ENCODE data around the gene RUNX2.

Gene RUNX2

DNA sequence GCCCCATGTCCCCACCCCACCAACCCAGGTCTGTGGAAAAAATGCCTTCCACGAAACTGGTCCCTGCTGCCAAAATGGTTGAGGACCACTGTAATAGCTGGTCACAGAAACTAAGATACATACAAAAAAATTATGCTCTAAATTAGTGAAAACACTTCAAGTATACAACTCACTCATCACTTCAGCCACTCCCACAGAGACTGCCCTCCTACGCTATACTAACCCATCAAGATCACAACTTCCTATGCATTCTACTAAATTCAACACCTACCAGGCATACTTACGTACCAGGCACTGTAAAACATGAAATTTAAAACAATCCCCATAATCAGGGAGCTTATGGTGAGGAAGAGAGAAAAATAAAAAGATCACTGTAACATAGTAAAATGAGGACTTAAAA lies 22.9 kb downstream of the RUNX2 start:
- Histone ChIP-seq H3K36me3 (ENCODE audit: control insufficient read depth in 1 of 2, insufficient read depth in 2 of 2, low read length in 2 of 2) (no peaks in the 10 kb centered on the region), H3K27ac (ENCODE audit: low read depth, low read length) (no peak overlapping the region), H3K9me3 (ENCODE audit: control insufficient read depth in 1 of 2, low read length in 2 of 2) (no peaks in the 10 kb centered on the region), H3K4me3 (ENCODE audit: low read depth in 1 of 2, low read length in 2 of 2) (no peak overlapping the region), H3K9ac (ENCODE audit: low read depth in 1 of 2, low read length in 2 of 2) (no peak overlapping the region), H3K27me3 (ENCODE audit: control insufficient read depth in 1 of 2, insufficient read depth in 2 of 2, low read length in 2 of 2) (no peaks in the 10 kb centered on the region), H3K4me1 (ENCODE audit: control insufficient read depth in 1 of 2, insufficient read depth in 2 of 2, low read length in 2 of 2) (no peaks in the 10 kb centered on the region)

DNA sequence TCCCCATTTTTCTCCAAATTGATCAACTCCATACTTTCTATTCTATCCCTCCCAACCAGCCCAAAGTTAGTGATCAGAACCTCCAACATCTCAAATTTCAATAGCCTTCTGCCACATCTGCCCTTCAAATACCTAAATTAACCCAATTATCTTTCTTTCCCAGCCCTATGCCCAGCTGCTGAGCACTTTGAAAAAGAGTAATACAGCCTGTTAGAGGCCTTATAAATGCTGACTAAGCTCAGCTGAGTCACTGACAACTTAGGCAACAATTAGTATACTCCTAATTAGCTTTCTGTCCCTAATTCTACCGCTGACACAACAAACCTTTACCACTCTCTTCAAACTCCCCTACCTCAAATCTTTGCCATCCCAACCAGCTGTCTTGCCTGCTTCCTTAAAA lies 23.5 kb downstream of the RUNX2 start:
- Histone ChIP-seq H3K36me3 (ENCODE audit: control insufficient read depth in 1 of 2, insufficient read depth in 2 of 2, low read length in 2 of 2) (no peaks in the 10 kb centered on the region), H3K27me3 (ENCODE audit: control insufficient read depth in 1 of 2, insufficient read depth in 2 of 2, low read length in 2 of 2) (no peaks in the 10 kb centered on the region), H3K9ac (ENCODE audit: low read depth in 1 of 2, low read length in 2 of 2) (no peak overlapping the region), H3K27ac (ENCODE audit: low read depth, low read length) (no peak overlapping the region), H3K4me1 (ENCODE audit: control insufficient read depth in 1 of 2, insufficient read depth in 2 of 2, low read length in 2 of 2) (no peaks in the 10 kb centered on the region), H3K4me3 (ENCODE audit: low read depth in 1 of 2, low read length in 2 of 2) (no peak overlapping the region), H3K9me3 (ENCODE audit: control insufficient read depth in 1 of 2, low read length in 2 of 2) (no peaks in the 10 kb centered on the region)

DNA sequence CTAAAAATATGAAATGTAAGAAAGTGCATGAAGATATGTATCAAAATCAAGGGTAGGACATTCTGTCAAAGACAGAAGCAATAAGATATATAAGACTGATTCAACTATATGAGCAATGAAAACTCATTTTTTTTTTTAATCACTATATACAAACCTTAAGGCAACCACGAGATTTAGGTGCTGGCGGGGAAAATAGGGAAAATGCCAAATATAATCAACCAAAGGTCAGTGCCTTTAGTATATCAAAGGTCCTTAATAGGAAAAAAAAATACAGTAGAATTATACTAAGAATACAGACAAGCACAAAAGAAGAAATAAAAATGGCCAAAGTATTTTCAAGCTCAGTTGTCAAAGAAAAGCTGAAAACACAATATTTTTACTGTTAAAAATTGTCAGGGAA lies 25.5 kb downstream of the RUNX2 start:
- Histone ChIP-seq H3K9ac (ENCODE audit: low read depth in 1 of 2, low read length in 2 of 2) (no peak overlapping the region), H3K36me3 (ENCODE audit: control insufficient read depth in 1 of 2, insufficient read depth in 2 of 2, low read length in 2 of 2) (no peaks in the 10 kb centered on the region), H3K27ac (ENCODE audit: low read depth, low read length) (no peak overlapping the region), H3K9me3 (ENCODE audit: control insufficient read depth in 1 of 2, low read length in 2 of 2) (no peaks in the 10 kb centered on the region), H3K4me1 (ENCODE audit: control insufficient read depth in 1 of 2, insufficient read depth in 2 of 2, low read length in 2 of 2) (no peaks in the 10 kb centered on the region), H3K4me3 (ENCODE audit: low read depth in 1 of 2, low read length in 2 of 2) (no peak overlapping the region), H3K27me3 (ENCODE audit: control insufficient read depth in 1 of 2, insufficient read depth in 2 of 2, low read length in 2 of 2) (no peaks in the 10 kb centered on the region)

DNA sequence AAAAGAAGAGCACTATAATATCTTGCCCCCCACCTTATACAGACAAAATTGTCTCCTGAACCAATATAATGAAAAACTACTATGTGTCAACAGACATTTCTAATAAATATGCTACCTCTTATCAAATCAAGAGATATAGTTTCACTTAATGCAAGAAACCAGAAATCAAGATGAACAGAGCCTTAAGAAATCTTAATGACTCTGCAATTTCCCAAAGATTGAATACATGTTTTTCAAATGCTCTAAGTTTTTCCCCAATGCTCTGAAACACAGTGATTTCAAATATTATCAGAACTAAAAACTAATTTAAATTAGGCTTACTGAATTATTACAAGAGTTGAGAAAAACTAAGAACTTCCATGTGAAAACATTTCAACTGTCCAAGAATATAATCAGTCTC lies 36.3 kb downstream of the RUNX2 start:
- no peaks in the 10 kb centered on the region for H3K9me3 ChIP-seq (ENCODE audit: control insufficient read depth in 1 of 2, low read length in 2 of 2)
- no peak overlapping the region for H3K9ac ChIP-seq (ENCODE audit: low read depth in 1 of 2, low read length in 2 of 2)
- H3K4me3 ChIP-seq (ENCODE audit: low read depth in 1 of 2, low read length in 2 of 2): no peak overlapping the region
- peaks cover 0 to 2% of the 10 kb centered on the region in 2 donors for H3K4me1 ChIP-seq (ENCODE audit: control insufficient read depth in 1 of 2, insufficient read depth in 2 of 2, low read length in 2 of 2)
- no peaks in the 10 kb centered on the region for H3K36me3 ChIP-seq (ENCODE audit: control insufficient read depth in 1 of 2, insufficient read depth in 2 of 2, low read length in 2 of 2)
- H3K27ac ChIP-seq (ENCODE audit: low read depth, low read length): no peak overlapping the region
- no peaks in the 10 kb centered on the region for H3K27me3 ChIP-seq (ENCODE audit: control insufficient read depth in 1 of 2, insufficient read depth in 2 of 2, low read length in 2 of 2)

DNA sequence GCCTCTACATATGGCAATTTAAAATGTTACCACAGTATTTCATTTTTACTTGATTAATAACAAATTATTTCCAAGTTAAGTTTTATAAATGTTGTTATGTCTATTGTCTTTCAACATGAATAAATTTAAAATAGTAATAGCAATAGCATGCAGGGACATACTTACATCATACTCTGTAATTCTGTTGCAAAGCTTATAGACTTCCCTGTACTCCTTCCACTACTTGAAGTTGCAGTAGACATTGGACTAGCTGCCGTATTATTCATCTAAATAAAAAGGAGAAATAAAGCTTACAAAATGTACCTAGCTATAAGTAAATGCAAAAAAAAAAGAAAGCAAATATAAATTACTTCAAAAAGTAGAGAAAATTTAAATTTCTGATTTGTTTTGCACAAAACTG lies 36.9 kb downstream of the RUNX2 start:
- no peaks in the 10 kb centered on the region for H3K36me3 ChIP-seq (ENCODE audit: control insufficient read depth in 1 of 2, insufficient read depth in 2 of 2, low read length in 2 of 2)
- H3K27ac ChIP-seq (ENCODE audit: low read depth, low read length): no peak overlapping the region
- H3K4me3 ChIP-seq (ENCODE audit: low read depth in 1 of 2, low read length in 2 of 2): no peak overlapping the region
- H3K9ac ChIP-seq (ENCODE audit: low read depth in 1 of 2, low read length in 2 of 2): no peak overlapping the region
- peaks cover 0 to 4% of the 10 kb centered on the region in 2 donors for H3K4me1 ChIP-seq (ENCODE audit: control insufficient read depth in 1 of 2, insufficient read depth in 2 of 2, low read length in 2 of 2)
- no peaks in the 10 kb centered on the region for H3K27me3 ChIP-seq (ENCODE audit: control insufficient read depth in 1 of 2, insufficient read depth in 2 of 2, low read length in 2 of 2)
- no peaks in the 10 kb centered on the region for H3K9me3 ChIP-seq (ENCODE audit: control insufficient read depth in 1 of 2, low read length in 2 of 2)

GRCh38 chr6:45366534-45366933 lies 38.4 kb downstream of the RUNX2 start:
- Histone ChIP-seq H3K27ac (ENCODE audit: low read depth, low read length) (no peak overlapping the region), H3K9me3 (ENCODE audit: control insufficient read depth in 1 of 2, low read length in 2 of 2) (no peaks in the 10 kb centered on the region), H3K4me3 (ENCODE audit: low read depth in 1 of 2, low read length in 2 of 2) (no peak overlapping the region), H3K36me3 (ENCODE audit: control insufficient read depth in 1 of 2, insufficient read depth in 2 of 2, low read length in 2 of 2) (no peaks in the 10 kb centered on the region), H3K9ac (ENCODE audit: low read depth in 1 of 2, low read length in 2 of 2) (no peak overlapping the region), H3K27me3 (ENCODE audit: control insufficient read depth in 1 of 2, insufficient read depth in 2 of 2, low read length in 2 of 2) (no peaks in the 10 kb centered on the region), H3K4me1 (ENCODE audit: control insufficient read depth in 1 of 2, insufficient read depth in 2 of 2, low read length in 2 of 2) (peaks cover 10 to 12% of the 10 kb centered on the region in 2 donors)

DNA sequence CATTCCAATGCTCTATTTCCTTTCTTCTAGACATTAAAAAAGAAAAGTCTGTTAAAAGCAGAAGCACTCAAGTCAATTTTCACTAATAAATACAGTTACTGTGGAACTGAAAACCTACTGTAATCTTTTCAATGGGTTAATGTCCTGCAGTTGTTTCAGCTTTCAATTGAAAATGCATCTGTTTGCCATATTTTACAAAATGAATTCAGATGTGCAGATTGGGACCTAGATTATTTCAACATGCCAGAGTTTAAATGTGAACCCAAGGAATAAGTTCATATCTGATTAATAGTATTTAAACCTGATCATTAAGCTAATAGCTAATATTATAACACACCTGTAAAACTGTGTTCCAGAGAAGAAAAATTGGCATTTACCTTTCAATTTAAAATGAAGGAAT lies 39.9 kb downstream of the RUNX2 start:
- Histone ChIP-seq H3K4me3 (ENCODE audit: low read depth in 1 of 2, low read length in 2 of 2) (no peak overlapping the region), H3K27me3 (ENCODE audit: control insufficient read depth in 1 of 2, insufficient read depth in 2 of 2, low read length in 2 of 2) (no peaks in the 10 kb centered on the region), H3K4me1 (ENCODE audit: control insufficient read depth in 1 of 2, insufficient read depth in 2 of 2, low read length in 2 of 2) (peaks cover 15 to 16% of the 10 kb centered on the region in 2 donors), H3K27ac (ENCODE audit: low read depth, low read length) (no peak overlapping the region), H3K9ac (ENCODE audit: low read depth in 1 of 2, low read length in 2 of 2) (no peak overlapping the region), H3K9me3 (ENCODE audit: control insufficient read depth in 1 of 2, low read length in 2 of 2) (no peaks in the 10 kb centered on the region), H3K36me3 (ENCODE audit: control insufficient read depth in 1 of 2, insufficient read depth in 2 of 2, low read length in 2 of 2) (no peaks in the 10 kb centered on the region)

DNA sequence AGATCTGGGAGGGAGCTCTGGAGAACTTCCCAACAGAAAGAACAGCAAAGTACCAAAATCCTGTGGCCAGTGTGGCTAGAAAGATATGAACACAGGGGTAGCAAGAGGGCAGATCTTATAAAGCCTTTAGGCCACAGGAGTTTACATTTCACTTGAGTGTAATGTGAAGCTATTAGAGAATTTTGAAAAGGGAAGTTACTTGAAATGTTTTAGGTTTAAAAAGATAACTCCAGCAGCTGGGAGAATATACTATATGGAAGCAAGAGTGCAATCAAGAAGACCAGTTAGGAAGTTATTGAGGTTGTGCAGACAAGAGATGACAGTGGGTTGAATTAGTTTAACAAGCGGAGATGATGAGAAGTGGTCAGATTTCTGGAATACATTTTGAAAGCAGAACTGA lies 41.7 kb downstream of the RUNX2 start:
- H3K4me1 ChIP-seq (ENCODE audit: control insufficient read depth in 1 of 2, insufficient read depth in 2 of 2, low read length in 2 of 2): peaks cover 15 to 16% of the 10 kb centered on the region in 2 donors
- no peaks in the 10 kb centered on the region for H3K27me3 ChIP-seq (ENCODE audit: control insufficient read depth in 1 of 2, insufficient read depth in 2 of 2, low read length in 2 of 2)
- H3K27ac ChIP-seq (ENCODE audit: low read depth, low read length): no peak overlapping the region
- no peaks in the 10 kb centered on the region for H3K9me3 ChIP-seq (ENCODE audit: control insufficient read depth in 1 of 2, low read length in 2 of 2)
- no peaks in the 10 kb centered on the region for H3K36me3 ChIP-seq (ENCODE audit: control insufficient read depth in 1 of 2, insufficient read depth in 2 of 2, low read length in 2 of 2)
- H3K9ac ChIP-seq (ENCODE audit: low read depth in 1 of 2, low read length in 2 of 2): no peak overlapping the region
- no peak overlapping the region for H3K4me3 ChIP-seq (ENCODE audit: low read depth in 1 of 2, low read length in 2 of 2)

GRCh38 chr6:45371924-45372573 lies 43.9 kb downstream of the RUNX2 start:
- H3K27me3 ChIP-seq (ENCODE audit: control insufficient read depth in 1 of 2, insufficient read depth in 2 of 2, low read length in 2 of 2): no peaks in the 10 kb centered on the region
- no peak overlapping the region for H3K27ac ChIP-seq (ENCODE audit: low read depth, low read length)
- H3K9ac ChIP-seq (ENCODE audit: low read depth in 1 of 2, low read length in 2 of 2): no peak overlapping the region
- H3K4me3 ChIP-seq (ENCODE audit: low read depth in 1 of 2, low read length in 2 of 2): no peak overlapping the region
- H3K4me1 ChIP-seq (ENCODE audit: control insufficient read depth in 1 of 2, insufficient read depth in 2 of 2, low read length in 2 of 2): peaks cover 23 to 25% of the 10 kb centered on the region in 2 donors
- no peaks in the 10 kb centered on the region for H3K36me3 ChIP-seq (ENCODE audit: control insufficient read depth in 1 of 2, insufficient read depth in 2 of 2, low read length in 2 of 2)
- no peaks in the 10 kb centered on the region for H3K9me3 ChIP-seq (ENCODE audit: control insufficient read depth in 1 of 2, low read length in 2 of 2)

GRCh38 chr6:45375449-45375848 lies 47.3 kb downstream of the RUNX2 start:
- no peak overlapping the region for H3K4me3 ChIP-seq (ENCODE audit: low read depth in 1 of 2, low read length in 2 of 2)

More at GRCh38 chr6:45375449-45375848, 47.3 kb downstream of the RUNX2 start:
- Histone ChIP-seq H3K9me3 (ENCODE audit: control insufficient read depth in 1 of 2, low read length in 2 of 2) (no peaks in the 10 kb centered on the region), H3K36me3 (ENCODE audit: control insufficient read depth in 1 of 2, insufficient read depth in 2 of 2, low read length in 2 of 2) (no peaks in the 10 kb centered on the region), H3K27ac (ENCODE audit: low read depth, low read length) (no peak overlapping the region), H3K9ac (ENCODE audit: low read depth in 1 of 2, low read length in 2 of 2) (no peak overlapping the region), H3K4me1 (ENCODE audit: control insufficient read depth in 1 of 2, insufficient read depth in 2 of 2, low read length in 2 of 2) (peaks cover 25 to 27% of the 10 kb centered on the region in 2 donors), H3K27me3 (ENCODE audit: control insufficient read depth in 1 of 2, insufficient read depth in 2 of 2, low read length in 2 of 2) (no peaks in the 10 kb centered on the region)
